Measurements from ENCODE around the gene CADM4.

GRCh38 chr19:43606569-43607229, 33.0 kb downstream of the CADM4 start:
- TF ChIP-seq EZH2 (IDR thresholded peaks at IDR 0.05; ENCODE audit: borderline replicate concordance, low read depth, low read length, poor library complexity, severe bottlenecking) (no peak), CTCF (conservative IDR thresholded peaks at IDR 0.05; ENCODE audit: low read depth, low read length) (no peak)
